UCSD-AML1 (cell line): ENCODE measurements around the gene CCDC187.
A peak's percentile ranks its signal among the peaks of the same experiment; 100 is the strongest.
"Not testable (repeated sequence)": the region's sequence is repeated elsewhere in the genome, so short reads cannot be mapped to it uniquely, and the experiment has no call there.

Source experiments
- DNase-seq: peaks from one replicate; lab custom pipeline; 2025; ENCODE audit not compliant: unreplicated experiment; lab: John Stamatoyannopoulos, UW

CCDC187 gene

DNA sequence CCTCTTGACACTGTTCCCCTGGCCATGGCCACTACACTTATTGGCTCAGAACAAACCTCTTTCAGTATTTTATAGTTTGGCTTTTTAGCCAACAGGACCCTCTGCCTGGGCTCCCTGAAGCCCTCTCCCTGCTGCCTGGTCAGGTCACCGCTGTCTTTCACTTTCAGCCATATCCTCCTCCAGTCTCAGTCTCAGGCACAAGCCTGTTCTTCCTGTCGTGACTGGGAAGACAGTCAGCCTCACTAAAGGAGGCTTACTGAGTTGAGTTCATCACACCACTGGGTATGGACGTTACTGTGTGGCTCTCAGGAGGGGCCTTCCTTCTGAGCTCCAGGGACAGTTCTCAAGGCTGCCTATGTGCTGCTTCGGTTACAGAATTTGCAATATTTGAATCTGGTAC, 60.3 kb downstream of the CCDC187 start:
- DNase-seq, result no peak

- DNase-seq, result no peak
Measured at GRCh38 chr9:136242918-136243525, 60.9 kb downstream of the CCDC187 start.

GRCh38 chr9:136242248-136242647, 61.6 kb downstream of the CCDC187 start:
- DNase-seq, result no peak

GRCh38 chr9:136241542-136241941, 62.4 kb downstream of the CCDC187 start:
- DNase-seq, result no peak

GRCh38 chr9:136240941-136241340, 63.0 kb downstream of the CCDC187 start:
- DNase-seq, result no peak

DNA sequence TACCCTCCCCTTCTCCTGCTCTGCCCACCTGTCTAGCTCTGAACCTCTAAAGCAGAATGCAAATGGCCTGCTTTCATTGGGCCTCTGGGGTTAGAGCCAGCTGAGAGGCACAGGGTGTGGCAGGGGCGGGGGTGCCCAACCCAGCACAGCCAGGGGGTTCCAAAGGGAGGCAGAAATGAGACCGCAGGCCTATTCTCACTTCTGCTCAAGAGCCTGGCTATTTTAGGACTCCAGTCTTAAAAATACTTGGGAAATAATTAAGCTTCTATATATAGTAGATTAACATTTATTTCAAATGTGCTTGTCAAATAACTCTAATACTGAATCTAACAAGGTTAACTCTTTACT, 63.9 kb downstream of the CCDC187 start:
- no peak for DNase-seq

DNA sequence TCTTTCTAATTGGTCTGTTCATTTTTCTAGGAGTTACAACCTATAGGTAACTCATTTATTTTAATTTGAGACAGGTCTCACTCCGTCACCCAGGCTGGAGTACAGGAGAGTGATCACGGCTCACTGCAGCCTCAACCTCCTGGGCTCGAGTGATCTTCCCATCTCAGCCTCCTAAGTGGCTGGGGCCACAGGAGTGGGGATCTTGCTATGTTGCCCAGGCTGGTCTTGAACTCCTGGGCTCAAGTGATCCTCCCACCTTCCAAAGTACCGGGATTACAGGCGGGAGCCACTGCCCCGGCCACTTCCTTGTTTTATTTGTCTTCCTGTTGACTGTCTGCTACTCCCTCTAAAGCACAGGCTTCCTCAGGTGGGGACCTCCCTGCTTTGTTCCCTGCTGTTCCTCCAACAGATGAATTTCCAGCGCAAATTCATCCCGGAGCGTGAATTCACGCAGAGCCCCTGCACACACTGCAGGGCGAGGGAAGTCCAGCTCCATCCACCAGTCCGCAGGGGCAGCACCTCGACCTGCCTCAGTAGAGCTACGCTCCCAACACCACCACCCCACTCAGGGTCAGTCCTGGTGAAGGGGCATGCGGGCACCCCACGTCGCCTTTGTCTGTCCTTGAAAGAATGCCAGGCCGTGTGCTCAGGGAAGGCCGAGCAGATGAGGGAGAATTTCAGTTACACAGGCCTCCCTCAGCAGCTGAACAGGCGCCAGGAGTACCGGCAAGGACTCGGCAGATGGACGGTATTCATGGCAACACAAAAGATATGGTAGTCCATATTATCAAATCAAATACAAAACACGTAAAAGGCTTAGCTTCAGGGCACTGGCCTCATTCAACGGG, 64.5 kb downstream of the CCDC187 start:
- DNase-seq, result no peak

DNA sequence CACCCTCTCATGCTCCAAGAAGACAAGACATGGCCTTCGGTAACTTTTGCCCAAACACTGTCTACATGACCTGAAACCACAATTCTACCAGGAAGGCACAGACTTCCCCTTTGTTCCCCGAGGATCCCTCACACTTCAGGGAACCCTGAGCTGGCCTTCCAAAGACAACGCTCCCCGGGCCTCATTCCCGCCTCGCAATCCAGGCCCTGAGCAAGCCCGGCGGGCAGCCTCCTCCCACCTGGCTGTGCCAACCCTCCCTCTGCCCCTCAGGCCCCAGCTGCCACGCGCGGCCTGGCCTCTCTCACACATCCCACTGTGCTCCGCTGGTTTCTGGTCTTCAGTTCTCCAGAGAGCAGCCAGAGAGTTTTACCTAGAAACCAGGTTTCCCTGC, 65.6 kb downstream of the CCDC187 start:
- no peak for DNase-seq

DNA sequence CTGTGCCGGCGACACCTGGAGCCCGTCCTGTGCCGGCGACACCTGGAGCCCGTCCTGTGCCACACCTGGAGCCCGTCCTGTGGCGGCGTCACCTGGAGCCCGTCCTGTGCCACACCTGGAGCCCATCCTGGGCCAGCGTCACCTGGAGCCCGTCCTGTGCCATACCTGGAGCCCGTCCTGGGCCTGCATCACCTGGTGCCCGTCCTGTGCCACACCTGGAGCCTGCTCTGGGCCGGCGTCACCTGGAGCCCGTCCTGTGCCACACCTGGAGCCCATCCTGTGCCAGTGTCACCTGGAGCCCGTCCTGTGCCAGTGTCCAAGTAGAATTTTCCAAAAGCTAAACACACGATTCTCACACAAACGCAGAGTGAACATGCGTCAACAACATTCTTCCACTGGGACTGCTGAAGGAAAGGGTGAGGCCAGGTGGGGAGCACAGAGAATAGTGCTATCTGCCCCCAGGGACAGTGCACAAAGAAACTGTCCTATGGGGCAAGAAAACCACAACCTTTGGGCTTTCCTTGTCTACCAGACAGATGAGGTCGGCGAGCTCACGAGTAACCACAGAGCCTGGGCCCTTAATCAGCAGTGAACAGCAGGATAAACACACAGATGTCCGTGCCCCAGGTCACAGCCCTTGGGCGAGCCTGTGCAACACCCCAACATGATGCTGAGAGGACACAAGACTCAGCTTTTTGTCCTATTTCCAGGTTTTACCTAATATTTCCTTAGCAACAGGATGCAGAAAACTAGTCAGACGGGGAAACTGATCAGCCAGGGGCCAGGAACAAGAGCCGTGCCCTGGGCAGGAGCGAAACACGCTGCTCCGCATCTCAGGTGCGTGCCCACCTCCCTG, 66.2 kb downstream of the CCDC187 start:
- DNase-seq, result no peak

GRCh38 chr9:136236471-136237410, 67.2 kb downstream of the CCDC187 start:
- not testable (repeated sequence) for DNase-seq

DNA sequence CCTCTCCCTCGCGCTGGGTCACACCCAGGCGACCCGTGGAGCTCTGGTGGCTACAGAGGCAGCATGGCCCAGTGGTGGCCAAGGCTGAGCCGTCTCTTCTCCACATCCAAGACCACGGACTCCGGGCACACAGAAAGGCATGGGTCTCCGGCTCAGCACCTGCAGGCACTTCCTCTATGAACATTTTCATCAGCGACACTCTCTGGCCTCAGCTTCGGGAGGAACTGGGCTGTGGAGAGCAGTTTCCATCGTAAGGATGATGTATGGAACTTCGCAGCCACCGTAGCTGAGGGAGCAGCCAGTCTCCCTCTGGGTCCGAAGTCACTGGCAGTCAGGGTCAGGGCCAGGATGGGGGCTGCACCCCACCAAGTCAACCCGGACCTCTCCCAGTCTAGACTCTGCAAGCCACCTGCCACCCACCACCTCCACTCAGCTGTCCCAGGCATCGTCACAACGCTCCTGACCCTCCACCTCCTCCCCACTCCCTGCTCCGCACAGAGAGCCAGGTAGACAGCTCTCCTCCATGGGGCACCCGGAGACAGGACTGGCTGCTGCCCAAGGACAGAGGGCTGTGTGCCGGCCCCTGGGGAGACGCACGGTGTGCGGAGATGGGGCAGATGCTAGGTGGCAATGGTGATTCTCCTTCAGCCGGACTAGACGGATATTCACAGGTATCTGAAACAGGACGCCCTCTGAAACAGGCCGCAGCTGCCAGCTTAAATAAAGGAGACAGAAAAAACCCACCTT, 68.0 kb downstream of the CCDC187 start:
- no peak for DNase-seq

GRCh38 chr9:136235171-136235570, 68.7 kb downstream of the CCDC187 start:
- DNase-seq, result no peak

- DNase-seq, result no peak
Measured at GRCh38 chr9:136234597-136234996, 69.3 kb downstream of the CCDC187 start.

- DNase-seq, result no peak
Measured at GRCh38 chr9:136233868-136234267, 70.0 kb downstream of the CCDC187 start.

DNA sequence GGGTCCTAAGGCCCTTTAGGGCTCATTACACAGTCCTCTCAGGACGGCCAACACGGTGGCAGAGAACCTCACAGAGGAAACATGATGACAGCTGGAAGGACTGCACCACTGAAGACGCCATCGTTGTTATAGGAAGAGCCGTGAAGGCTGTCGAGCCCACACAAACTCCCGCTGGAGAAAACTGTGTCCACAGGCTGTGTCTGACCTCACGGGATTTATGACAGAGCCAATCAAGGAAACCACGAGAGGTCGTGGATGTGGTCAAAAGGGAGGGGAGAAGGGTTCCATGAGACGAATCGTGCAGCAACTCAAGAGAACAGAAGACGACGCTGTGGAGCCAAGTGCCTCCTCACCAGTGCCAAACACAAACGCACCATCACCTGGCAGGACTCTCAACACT, 70.5 kb downstream of the CCDC187 start:
- DNase-seq, result peak; percentile 55

DNA sequence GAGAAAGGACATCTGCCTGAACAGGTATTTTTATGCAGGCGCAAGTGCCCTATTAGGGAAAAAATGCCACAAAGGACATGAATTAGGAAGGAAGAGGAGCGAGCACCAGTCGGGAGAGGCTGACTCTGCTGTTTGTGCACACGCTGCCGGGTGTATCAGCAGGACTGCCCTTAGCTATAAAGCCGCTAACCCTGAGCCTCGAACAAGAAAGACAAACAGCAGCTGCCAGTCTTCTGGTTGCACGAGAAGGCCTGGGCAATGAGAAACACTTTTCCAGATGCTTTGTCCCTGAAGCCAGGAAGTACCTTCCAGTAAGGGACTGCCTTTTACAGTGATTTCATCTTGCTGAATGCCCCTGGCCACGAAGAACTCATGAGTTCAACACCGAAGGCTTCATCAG, 70.9 kb downstream of the CCDC187 start:
- DNase-seq, result no peak

DNA sequence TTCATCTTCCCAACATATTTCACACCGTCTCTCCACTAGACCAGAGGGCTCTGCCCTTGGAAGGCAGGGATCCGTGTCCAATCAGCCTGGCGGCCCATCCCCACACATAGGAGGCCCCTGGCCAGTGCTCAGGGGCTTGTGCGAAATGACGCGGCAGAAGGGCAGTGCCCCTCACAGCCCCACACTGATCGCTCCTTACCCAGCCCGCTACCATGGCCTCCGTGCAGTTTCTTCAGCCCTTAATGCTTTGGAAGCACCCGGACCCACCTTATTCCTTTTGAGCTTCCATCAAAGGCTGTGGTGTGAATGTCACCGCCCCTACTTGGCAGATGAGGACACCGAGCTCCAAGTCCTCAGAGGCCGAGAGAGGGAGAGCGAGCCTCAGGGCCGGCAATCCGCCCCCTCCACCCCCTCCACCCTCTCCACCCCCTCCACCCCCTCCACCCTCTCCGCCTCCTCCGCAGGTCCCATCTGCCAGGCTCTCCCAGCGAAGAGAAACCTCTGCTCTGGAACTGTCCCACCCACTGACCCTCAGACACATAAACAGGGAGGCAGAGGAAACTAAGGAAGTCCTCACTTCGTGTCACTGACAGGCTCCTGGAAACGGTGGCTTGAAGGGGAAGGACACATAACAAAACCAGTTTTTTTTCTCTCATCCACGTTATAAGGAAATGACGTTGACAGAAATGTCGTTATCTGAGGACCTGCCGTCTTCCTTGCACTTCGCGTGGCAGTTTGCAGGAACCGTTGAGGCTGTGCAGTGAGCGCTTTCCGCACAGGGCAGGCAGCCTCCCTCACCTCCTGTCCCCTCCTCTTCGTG, 72.2 kb downstream of the CCDC187 start:
- peak; percentile 56 for DNase-seq

GRCh38 chr9:136230773-136231172, 73.1 kb downstream of the CCDC187 start:
- no peak for DNase-seq

DNA sequence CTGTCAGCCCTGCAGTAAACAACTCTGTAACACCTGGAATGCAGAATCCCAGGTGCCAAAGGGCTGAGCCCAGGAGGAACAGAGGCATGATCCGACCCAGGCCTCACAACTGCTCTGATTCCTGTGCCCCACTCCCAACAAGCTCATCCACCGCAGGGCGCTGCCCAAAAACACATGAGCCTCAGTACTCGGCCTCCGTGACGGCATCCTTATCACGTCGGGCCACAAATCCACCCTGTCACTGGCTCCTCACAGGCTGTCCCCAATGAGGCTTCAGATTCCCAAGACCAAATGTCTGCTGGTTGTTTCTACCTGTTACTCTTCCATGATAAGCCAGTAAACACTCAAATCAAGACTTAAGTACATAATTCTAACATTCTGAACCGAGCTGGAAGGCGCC, 73.5 kb downstream of the CCDC187 start:
- DNase-seq, result no peak
